Stimulated activated CD4-positive, alpha-beta T cell treated with anti-CD3 and anti-CD28 coated beads, Interleukin-4, amount 100 ng/mL, for 4 hours (primary cell): ENCODE results near the gene RBMY1E.
"Not testable (repeated sequence)": the region's sequence is repeated elsewhere in the genome, so short reads cannot be mapped to it uniquely, and the experiment has no call there.

ENCODE experiments used
- DNase-seq, 2 experiments: peaks; one replicate each; pipeline ENCODE4 v3.0.0-alpha.2; 2020

RBMY1E gene

DNA sequence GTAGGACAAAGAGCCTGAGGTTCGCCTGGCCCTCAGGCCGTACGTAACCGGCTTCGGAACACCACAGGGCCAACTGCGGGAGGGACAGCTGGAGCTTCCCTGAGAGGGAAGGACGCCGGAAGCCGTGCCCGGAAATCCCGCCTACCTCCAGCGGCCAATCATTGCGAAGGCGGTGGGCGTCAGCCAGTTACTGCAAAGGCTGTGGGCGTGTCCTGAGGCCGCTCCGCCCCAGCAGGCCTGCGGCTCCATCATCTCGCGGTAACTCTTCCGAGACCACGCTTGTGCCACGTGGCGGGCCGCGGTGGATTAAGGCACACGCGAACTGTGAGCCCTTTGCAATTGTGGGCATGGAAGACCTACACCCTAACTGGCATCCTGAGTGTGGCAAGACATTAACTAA lies at the start of gene RBMY1E:
Gene RBMY1E (minus strand): TSS at position 101 of the 400 bp plus-strand sequence. CDS start 1,978 bp downstream, outside the sequence.
- DNase-seq: not testable (repeated sequence)

DNA sequence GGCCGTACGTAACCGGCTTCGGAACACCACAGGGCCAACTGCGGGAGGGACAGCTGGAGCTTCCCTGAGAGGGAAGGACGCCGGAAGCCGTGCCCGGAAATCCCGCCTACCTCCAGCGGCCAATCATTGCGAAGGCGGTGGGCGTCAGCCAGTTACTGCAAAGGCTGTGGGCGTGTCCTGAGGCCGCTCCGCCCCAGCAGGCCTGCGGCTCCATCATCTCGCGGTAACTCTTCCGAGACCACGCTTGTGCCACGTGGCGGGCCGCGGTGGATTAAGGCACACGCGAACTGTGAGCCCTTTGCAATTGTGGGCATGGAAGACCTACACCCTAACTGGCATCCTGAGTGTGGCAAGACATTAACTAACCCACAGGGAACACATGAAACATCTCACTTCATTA lies 23.4 kb downstream of the RBMY1E start, which contains the start of gene RBMY1D:
Gene RBMY1D (minus strand): TSS at position 101 of the 400 bp plus-strand sequence. CDS start 2,013 bp downstream, outside the sequence.
- DNase-seq: not testable (repeated sequence)

DNA sequence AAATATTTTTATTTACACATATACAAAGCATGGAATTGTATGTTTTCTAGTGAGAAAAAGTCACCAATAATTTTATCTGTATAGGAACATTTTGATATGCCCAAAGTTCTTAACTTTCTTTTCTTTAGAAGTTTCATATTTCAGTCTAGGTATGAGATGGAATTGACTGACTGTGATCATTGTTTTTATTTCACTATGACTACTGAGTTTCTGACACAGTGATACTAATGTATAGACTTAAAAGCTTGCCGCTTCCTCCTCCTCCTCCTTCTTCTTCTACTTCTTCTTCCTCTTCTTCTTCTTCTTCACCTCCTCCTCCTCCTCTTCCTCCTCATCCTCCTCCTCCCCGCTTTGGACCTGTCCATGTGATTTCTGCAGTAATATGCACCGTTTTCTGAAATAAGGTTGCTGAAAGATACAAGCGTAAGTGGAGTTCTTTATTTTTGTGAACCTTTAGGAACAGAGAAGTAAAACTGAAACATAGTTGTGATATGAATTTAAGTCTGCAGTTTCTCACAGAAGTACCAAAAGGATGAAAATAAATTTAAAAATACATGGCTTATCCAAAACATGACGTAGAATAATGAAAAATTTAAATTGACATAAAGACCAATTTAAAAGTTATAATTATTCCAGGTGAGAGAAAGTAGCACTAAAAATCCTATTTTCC lies 48.3 kb downstream of the RBMY1E start:
- not testable (repeated sequence) for DNase-seq
